SH-SY5Y (cell line): ENCODE data around the gene LUC7L.

ENCODE experiments used
- GATA2 ChIP-seq: IDR thresholded peaks from 2 replicates; pipeline ENCODE4 v1.6.1; 2011; ENCODE audit warnings: mild to moderate bottlenecking, low read depth, low read length
- GATA3 ChIP-seq: IDR thresholded peaks from 2 replicates; pipeline ENCODE4 v1.6.1; 2011; ENCODE audit warnings: low read depth, mild to moderate bottlenecking, low read length, moderate library complexity

GRCh38 chr16:154217-155030, 74.8 kb downstream of the LUC7L start:
- TF ChIP-seq GATA2 = no peak
- TF ChIP-seq GATA3 = no peak
